Bladder microvascular endothelial cell (primary cell): ENCODE results near the gene KLF2. TPM values are rescaled to one million over a fixed set of nuclear protein-coding genes. Genes with fewer than 3 reads are reported as not detected.

Source experiments
- total RNA-seq: library from RNA; depleted of rRNA; stranded (reverse); fragments of >200 nt; gene quantifications from 2 replicates; pipeline ENCODE4 v1.2.3, GENCODE V29; 2014

KLF2 gene
- total RNA-seq: 3.1 and 3.2 TPM in 2 replicates

DNA sequence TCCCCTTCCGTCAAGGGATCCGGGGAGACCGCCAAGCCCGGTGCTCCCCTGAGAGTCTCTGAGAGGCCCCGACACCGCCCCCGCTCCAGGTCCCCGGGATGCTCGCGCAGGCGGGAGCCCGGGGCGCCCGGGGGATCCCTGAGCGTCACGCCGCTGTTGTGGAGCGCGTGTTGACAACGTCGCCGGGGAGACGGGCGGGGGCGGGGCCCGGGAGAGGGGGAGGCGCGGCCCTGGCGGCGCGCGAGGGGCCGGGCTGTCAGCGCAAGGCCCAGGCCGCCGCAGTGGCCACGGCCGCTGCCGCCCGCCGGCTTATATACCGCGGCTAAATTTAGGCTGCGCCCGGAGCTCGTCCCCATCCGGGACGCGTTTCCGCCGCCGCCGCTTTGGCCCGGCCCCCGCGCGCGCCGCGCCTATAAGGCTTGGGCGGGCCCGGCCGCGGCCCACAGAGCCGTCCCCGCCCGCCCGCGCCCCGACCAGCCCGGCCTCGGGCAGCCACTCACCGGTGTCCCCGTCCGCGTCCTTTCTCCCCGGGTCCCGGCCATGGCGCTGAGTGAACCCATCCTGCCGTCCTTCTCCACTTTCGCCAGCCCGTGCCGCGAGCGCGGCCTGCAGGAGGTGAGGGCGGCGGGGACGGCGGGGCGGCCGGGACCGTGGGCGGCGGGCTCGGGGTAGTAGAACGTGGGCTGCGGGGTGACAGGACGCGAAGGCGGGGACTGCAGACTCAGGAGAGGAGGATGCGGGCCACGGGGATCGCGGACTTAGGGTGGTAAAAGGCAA, at the start of gene KLF2:
Gene KLF2 (plus strand): TSS at position 443 of the 777 bp plus-strand sequence. CDS start 98 bp downstream, at position 541.

Other genes with a start within 250 kb of the KLF2 start
- 402 and 772 TPM in 2 replicates for gene TPM4, start 248.3 kb upstream of the KLF2 start, total RNA-seq
- 92.8 and 136 TPM in 2 replicates for gene RAB8A, start 212.9 kb upstream of the KLF2 start, total RNA-seq
- not detected in 2 replicates for gene HSH2D, start 181.1 kb upstream of the KLF2 start, total RNA-seq
- gene CIB3, start 151.3 kb upstream of the KLF2 start, total RNA-seq: not detected in 2 replicates
- 104 and 138 TPM in 2 replicates for gene FAM32A, start 139.4 kb upstream of the KLF2 start, total RNA-seq
- 47.8 and 100 TPM in 2 replicates for gene AP1M1, start 126.9 kb upstream of the KLF2 start, total RNA-seq
- 7.0 and 11.5 TPM in 2 replicates for gene EPS15L1, start 147.1 kb downstream of the KLF2 start, total RNA-seq
- gene CALR3, start 171.3 kb downstream of the KLF2 start, total RNA-seq: 0.16 TPM in 1 of 2 replicates, not detected in the other
- gene C19orf44, start 171.6 kb downstream of the KLF2 start, total RNA-seq: 0.65 and 2.8 TPM in 2 replicates
- 4.2 and 15.9 TPM in 2 replicates for gene CHERP, start 217.6 kb downstream of the KLF2 start, total RNA-seq
- 11.3 and 25.6 TPM in 2 replicates for gene SLC35E1, start 247.6 kb downstream of the KLF2 start, total RNA-seq